Ectodermal cell (in vitro differentiated cells): ENCODE measurements around the gene TNIK.

Experiments
- H3K27ac ChIP-seq: 2 replicates; pipeline ENCODE4 v1.7.0; 2013; ENCODE audit warnings: mild to moderate bottlenecking, low read depth, low read length; ENCODE audit not compliant: insufficient read depth, poor library complexity, severe bottlenecking
- H3K27me3 ChIP-seq: 2 replicates; pipeline ENCODE4 v1.7.0; 2013; ENCODE audit warnings: mild to moderate bottlenecking, low read length; ENCODE audit not compliant: insufficient read depth, control insufficient read depth, poor library complexity, severe bottlenecking
- H3K36me3 ChIP-seq: one replicate; pipeline ENCODE4 v1.7.0; 2013; ENCODE audit warnings: low read length; ENCODE audit not compliant: control insufficient read depth, insufficient read depth
- H3K4me1 ChIP-seq: one replicate; pipeline ENCODE4 v1.7.0; 2013; ENCODE audit warnings: low read length; ENCODE audit not compliant: control insufficient read depth, insufficient read depth
- H3K4me3 ChIP-seq: 2 replicates; pipeline ENCODE4 v1.7.0; 2013; ENCODE audit warnings: low read depth, low read length, control low read depth; ENCODE audit not compliant: insufficient read depth
- H3K9me3 ChIP-seq: 2 replicates; pipeline ENCODE4 v1.7.0; 2013; ENCODE audit warnings: mild to moderate bottlenecking, low read length, moderate library complexity; ENCODE audit not compliant: control insufficient read depth
- WGBS, 2 experiments: methylation state at CpG; one replicate each; pipeline ENCODE4 v1.1.7; 2013; ENCODE audit warnings: missing lambda C conversion rate in 2 of 2; 5-methylcytosine and 5-hydroxymethylcytosine counted together

TNIK gene

DNA sequence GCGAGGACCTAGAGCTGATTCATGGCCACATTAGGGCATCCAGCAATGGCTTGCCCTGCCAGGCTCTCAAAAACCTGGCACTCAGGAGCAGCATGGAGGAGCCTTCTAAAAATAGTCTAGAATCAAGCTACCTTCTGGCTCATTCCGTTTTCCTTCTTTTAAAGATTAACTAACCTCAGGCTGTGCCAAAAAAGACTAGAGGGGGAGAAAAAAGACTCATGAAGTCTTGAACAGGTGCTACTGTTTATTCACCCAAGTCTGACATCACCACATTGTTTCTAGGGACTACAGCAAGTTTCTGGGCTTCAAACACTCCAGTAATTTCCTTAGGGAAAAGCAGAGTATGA is 125.8 kb downstream of the TNIK start:
- 87 to 88% methylated on average over 2 of the region's 2 CpGs for WGBS, 2 experiments
- no peaks in the 10 kb centered on the region for H3K9me3 ChIP-seq
- no peak overlapping the region for H3K4me3 ChIP-seq
- no peaks in the 10 kb centered on the region for H3K36me3 ChIP-seq
- H3K4me1 ChIP-seq: peaks cover 10% of the 10 kb centered on the region
- H3K27me3 ChIP-seq: no peaks in the 10 kb centered on the region
- H3K27ac ChIP-seq: no peak overlapping the region

DNA sequence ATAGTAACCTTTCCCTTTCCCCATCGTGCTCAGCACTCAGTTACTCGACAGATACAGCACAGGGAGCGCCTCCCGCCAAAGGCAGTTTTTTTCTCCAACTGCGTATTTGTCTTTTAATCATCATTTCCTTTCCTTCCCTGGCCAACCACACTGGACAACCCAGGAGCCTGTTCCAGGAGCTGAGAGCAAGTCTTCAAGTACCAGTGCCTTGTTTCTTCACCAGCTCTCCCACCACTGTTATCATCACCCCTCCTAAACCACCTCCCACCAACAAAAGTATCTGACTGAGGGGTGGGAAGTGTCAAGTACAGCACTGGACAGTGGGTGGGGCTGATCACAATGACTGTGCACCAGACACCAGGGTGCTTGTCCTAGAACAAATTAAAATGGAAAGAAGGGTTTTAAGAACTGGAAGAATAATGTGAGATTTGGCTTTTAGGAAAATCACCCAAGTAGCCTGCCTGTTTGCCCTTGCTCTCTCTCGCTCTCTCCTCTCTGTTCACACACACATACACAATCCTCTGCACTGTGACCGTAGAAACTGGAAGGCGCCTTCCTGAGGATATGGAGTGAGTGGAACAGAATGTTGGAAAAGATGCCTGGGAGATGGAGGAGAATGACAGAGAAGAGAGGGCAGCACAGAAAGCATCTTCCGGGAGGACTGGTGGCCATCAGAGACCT is 126.3 kb downstream of the TNIK start:
- 94 to 95% methylated on average over 8 to 9 of the region's 9 CpGs for WGBS, 2 experiments
- Histone ChIP-seq H3K4me3 (no peak overlapping the region), H3K27ac (no peak overlapping the region), H3K9me3 (no peaks in the 10 kb centered on the region), H3K4me1 (peaks cover 11% of the 10 kb centered on the region), H3K27me3 (no peaks in the 10 kb centered on the region), H3K36me3 (no peaks in the 10 kb centered on the region)

- Histone ChIP-seq H3K9me3 (no peaks in the 10 kb centered on the region), H3K4me1 (peaks cover 11% of the 10 kb centered on the region), H3K27me3 (no peaks in the 10 kb centered on the region), H3K36me3 (no peaks in the 10 kb centered on the region), H3K27ac (no peak overlapping the region), H3K4me3 (no peak overlapping the region)
- 84 to 91% methylated on average over 3 of the region's 3 CpGs for WGBS, 2 experiments
These were observed 129.3 kb downstream of the TNIK start for GRCh38 chr3:171330938-171331337.

DNA sequence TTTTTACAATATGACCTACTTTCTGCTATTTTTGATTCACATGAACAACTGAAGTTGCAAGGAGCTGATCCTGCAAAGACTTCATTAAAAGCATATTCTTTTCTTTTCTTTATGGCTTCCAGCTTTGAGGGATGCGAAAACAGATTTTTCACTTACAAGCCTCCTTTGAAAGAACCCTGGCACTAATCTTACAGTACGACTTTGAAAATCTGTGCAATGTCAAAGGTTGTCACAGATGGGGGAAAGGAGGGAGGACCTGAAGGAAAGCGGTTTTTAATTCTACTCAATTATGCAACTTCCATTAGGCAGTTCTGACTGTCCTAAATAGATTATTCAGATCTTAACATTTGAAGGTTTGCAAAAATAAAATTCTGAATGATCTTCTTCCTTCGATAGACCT is 130.5 kb downstream of the TNIK start:
- H3K4me1 ChIP-seq: peaks cover 11% of the 10 kb centered on the region
- H3K9me3 ChIP-seq: no peaks in the 10 kb centered on the region
- H3K27me3 ChIP-seq: no peaks in the 10 kb centered on the region
- no peak overlapping the region for H3K27ac ChIP-seq
- 87 to 93% methylated on average over 3 to 4 of the region's 4 CpGs for WGBS, 2 experiments
- no peaks in the 10 kb centered on the region for H3K36me3 ChIP-seq
- H3K4me3 ChIP-seq: no peak overlapping the region

GRCh38 chr3:171328419-171329082 is 131.7 kb downstream of the TNIK start:
- Histone ChIP-seq H3K27me3 (no peaks in the 10 kb centered on the region), H3K9me3 (no peaks in the 10 kb centered on the region), H3K27ac (no peak overlapping the region), H3K4me1 (peaks cover 11% of the 10 kb centered on the region), H3K36me3 (no peaks in the 10 kb centered on the region), H3K4me3 (no peak overlapping the region)
- WGBS, 2 experiments: 92 to 96% methylated on average over 3 of the region's 3 CpGs

- H3K36me3 ChIP-seq: no peaks in the 10 kb centered on the region
- no peaks in the 10 kb centered on the region for H3K9me3 ChIP-seq
- WGBS, 2 experiments: 93% methylated on average over 5 to 7 of the region's 7 CpGs
- H3K27ac ChIP-seq: no peak overlapping the region
- H3K4me1 ChIP-seq: peaks cover 11% of the 10 kb centered on the region
- H3K27me3 ChIP-seq: no peaks in the 10 kb centered on the region
- H3K4me3 ChIP-seq: no peak overlapping the region
These were observed 132.6 kb downstream of the TNIK start for GRCh38 chr3:171327441-171328174.

- Histone ChIP-seq H3K36me3 (no peaks in the 10 kb centered on the region), H3K4me1 (peaks cover 12% of the 10 kb centered on the region), H3K27me3 (no peaks in the 10 kb centered on the region), H3K27ac (no peak overlapping the region), H3K9me3 (no peaks in the 10 kb centered on the region), H3K4me3 (no peak overlapping the region)
- WGBS, 2 experiments: 96 to 100% methylated on average over 1 of the region's 1 CpG
These were observed 133.3 kb downstream of the TNIK start for GRCh38 chr3:171326717-171327440.

DNA sequence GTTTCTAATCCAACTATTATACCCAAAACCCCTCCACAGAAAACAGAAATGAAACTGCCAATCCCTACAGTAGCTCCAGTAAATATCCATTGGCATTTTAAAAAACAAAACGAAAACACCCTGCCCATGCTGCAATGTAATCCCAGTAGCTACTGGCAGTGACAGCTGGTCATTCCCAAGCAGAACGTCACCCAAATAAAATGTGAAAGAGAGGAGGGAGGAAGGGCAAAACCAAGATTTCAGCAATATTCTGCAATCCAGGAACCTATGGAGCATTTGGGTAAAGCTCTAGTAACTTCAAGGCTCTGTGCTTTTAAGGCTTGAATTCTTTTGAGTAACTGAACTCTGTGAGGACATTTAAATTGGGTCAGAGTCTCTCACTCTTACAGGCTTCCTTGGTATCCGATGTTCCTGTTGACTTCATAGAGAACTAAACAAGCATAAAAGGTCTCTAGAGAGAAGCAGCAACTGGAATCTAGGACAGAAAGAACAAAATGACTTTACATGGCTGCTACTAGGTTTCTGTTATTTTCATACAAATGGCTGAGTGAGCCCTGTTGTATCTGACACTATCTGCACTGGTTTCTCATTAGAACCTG is 136.2 kb downstream of the TNIK start:
- H3K4me3 ChIP-seq: no peak overlapping the region
- no peaks in the 10 kb centered on the region for H3K9me3 ChIP-seq
- H3K27ac ChIP-seq: no peak overlapping the region
- H3K36me3 ChIP-seq: no peaks in the 10 kb centered on the region
- 88 to 89% methylated on average over 3 of the region's 3 CpGs for WGBS, 2 experiments
- no peaks in the 10 kb centered on the region for H3K27me3 ChIP-seq
- H3K4me1 ChIP-seq: peaks cover 7% of the 10 kb centered on the region

- Histone ChIP-seq H3K27ac (no peak overlapping the region), H3K4me1 (peaks cover 7% of the 10 kb centered on the region), H3K27me3 (no peaks in the 10 kb centered on the region), H3K4me3 (no peak overlapping the region), H3K36me3 (no peaks in the 10 kb centered on the region), H3K9me3 (no peaks in the 10 kb centered on the region)
- 20% methylated on average over 1 of the region's 3 CpGs; no CpG with 5 or more reads in 1 of the 2 experiments for WGBS, 2 experiments
These were observed 138.4 kb downstream of the TNIK start for GRCh38 chr3:171321559-171322360.
